Fibroblast of upper back skin (primary cell): ENCODE data around the gene KATNA1.

Experiments used
- DNase-seq: peaks from one replicate; pipeline ENCODE4 v3.0.0-alpha.2; 2013

Gene KATNA1

DNA sequence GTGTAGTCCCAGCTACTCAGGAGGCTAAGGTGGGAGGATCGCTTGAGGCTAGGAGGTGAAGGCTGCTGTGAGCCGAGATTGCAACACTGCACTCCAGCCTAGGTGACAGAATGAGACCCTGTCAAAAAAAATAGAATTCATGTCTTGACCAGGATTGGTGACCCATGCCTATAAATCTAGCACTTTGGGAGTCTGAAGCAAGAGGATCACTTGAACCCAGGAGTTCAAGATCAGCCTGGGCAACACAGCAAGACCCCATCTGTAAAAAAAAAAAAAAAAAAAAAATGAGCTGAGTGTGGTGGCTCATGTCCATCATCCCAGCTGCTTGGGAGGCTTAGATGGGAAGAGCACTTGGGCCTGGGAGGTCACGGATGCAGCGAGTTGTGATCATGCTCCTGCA, 48.0 kb downstream of the KATNA1 start:
- no peak for DNase-seq

GRCh38 chr6:149593408-149593807, 55.1 kb downstream of the KATNA1 start:
- DNase-seq: no peak

DNA sequence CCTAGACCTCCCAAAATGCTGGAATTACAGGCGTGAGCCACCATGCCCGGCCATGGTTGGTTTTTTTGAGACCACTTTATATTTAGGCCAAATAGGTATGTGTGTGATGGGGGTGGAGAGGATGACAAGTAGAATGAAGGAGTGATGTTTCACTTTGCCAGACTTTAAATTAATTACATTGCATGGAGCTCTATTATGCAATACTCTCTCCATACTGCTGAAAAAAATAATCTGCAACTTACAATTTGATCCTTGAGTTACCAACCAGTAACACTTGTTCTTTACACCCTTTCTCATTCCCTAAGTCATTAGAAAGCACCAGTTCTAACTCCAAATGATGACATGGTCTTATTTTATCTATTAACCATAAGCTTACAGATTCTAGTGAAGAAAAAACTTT, 55.5 kb downstream of the KATNA1 start:
- DNase-seq: no peak

- DNase-seq: no peak
Observed at GRCh38 chr6:149586149-149586548, 62.4 kb downstream of the KATNA1 start.

- DNase-seq: no peak
Observed at GRCh38 chr6:149581349-149581748, 67.2 kb downstream of the KATNA1 start.

DNA sequence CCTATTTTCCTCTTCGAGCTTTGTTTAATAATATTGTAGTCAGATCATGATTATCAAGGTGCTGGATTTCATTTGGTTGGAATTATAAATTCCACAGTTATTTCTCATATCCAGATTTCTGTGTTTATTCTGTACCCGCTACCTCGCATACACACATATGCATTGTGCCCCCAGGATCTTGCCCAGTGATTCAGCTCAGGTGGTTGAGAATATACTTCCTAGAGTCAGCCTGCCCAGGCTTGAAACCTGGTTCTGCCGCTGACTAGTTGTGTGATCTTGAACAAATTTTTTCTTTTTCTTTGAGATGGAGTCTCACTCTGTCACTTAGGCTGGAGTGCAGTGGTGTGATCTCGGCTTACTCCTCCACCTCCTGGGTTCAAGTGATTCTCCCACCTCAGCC, 67.6 kb downstream of the KATNA1 start:
- DNase-seq: no peak

- DNase-seq: no peak
Observed at GRCh38 chr6:149567945-149568585, 80.4 kb downstream of the KATNA1 start.

GRCh38 chr6:149567194-149567586, 81.3 kb downstream of the KATNA1 start:
- no peak for DNase-seq

GRCh38 chr6:149566410-149567193, 81.9 kb downstream of the KATNA1 start:
- peak; percentile 13 for DNase-seq

DNA sequence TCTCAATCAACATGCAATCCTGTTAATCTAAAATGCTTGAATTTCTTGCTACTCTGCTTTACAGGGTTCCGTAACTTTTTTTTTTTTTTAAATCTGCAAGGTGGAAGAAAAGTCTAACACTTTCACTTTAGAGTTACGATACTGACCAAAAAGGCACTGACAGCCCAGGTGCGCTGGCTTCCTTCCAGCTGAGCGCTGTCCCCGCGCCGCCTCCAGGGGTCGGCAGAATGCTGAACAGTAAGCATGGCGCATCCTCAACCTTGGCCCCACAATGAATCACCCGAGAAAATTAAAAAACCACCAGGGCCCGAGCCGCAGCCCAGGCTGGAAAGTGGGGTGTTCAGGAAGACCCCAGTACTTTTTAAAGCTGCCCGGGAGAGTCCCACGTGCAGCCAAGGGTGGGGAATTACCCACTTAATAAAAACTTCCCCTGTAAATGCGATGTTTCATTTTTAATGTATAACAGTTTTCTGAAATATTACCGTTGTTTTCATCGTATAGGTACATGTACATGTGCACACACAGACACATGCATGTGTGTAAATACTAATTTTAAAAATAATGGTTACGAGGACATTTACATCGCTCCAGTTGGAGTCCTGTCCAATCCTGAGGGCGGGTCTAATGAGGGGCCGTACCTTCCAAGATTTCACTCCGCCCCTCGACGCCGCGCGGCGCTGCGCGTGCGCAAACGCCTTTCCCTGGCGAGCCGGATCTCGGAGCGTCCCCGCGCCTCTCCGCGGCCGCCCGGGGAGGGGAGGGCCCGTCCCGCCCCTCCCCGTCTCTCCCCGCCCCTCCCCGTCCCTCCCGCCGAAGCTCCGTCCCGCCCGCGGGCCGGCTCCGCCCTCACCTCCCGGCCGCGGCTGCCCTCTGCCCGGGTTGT, 82.7 kb downstream of the KATNA1 start, which contains the start of gene GINM1:
Gene GINM1, plus strand, starts transcription at position 849 of the 883 bp plus-strand sequence. CDS start 40 bp downstream, outside the sequence.
- DNase-seq: peak; percentile 94

GRCh38 chr6:149563928-149564325, 84.6 kb downstream of the KATNA1 start:
- no peak for DNase-seq

DNA sequence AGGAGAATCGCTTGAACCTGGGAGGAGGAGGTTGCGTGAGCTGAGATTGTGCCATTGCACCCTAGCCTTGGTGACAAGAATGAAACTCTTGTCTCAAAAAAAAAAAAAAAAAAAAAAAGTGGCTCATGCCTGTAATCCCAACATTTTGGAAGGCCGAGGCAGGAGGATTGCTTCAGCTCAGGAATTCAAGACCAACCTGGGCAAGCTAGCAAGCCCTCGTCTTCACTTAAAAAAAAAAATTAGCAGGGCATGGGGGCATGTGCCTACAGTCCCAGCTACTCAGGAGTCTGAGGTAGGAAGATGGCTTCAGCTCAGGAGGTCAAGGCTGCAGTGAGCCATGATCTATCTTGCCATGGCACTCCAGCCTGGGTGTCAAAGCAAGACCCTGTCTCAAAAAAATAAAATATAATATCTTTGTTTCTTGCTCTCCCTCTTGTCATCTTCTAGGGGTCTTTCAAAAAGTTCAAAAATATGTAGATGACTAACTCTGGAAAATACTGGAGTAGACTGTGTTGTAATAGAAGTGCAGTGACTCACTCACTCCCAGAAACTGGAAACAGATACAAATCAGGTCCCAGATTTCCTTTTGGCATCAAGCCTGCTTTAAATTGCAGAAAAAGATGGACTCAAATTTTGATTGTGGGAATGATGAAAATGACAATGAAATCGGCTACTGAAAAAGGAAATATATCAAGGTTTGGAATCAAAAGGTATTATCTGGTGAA, 85.1 kb downstream of the KATNA1 start:
- DNase-seq: peak; percentile 91

DNA sequence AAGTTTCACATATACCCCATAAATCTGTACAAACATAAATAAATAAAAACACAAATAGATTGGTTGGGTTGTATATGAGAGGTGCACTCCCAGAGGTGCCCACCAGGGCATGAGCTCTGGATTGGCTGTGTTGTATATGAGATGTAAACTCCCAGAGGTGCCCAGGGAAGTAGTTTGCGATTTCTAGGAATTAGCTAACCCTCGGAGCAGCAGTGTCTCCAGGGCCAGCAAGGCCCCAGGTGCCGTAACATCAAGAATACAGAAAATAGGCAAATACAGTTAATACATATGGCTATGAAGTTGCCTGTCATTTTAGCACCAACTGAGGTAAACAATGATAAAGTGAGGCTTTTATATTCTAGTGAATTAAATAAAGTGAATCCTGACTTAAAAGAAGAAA, 87.8 kb downstream of the KATNA1 start:
- DNase-seq: no peak

DNA sequence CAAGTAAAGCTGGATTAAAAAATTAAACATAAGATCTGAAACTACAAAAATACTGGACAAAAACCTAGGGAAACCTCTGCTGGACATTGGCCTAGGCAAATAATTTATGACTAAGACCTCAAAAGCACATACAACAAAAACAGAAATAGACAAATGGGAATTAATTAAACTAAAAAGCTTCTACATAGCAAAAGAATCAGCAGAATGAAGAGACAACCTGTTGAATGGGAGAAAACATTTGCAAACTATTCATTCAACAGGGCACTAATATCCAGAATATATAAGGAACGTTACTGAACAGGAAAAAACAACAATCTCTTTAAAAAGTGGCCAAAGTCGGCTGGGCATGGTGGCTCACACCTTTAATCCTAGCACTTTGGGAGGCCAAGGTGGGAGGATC, 89.1 kb downstream of the KATNA1 start:
- DNase-seq: no peak

GRCh38 chr6:149558029-149558428, 90.5 kb downstream of the KATNA1 start:
- no peak for DNase-seq

- DNase-seq: no peak
Observed at GRCh38 chr6:149551920-149552319, 96.6 kb downstream of the KATNA1 start.

- DNase-seq: peak; percentile 95
Observed at GRCh38 chr6:149545754-149546471, 102.6 kb downstream of the KATNA1 start, which contains the start of gene PPIL4. TSS of gene PPIL4 (minus strand) at chr6:149546043. CDS start at chr6:149546005, 38 bp downstream.

- DNase-seq: peak; percentile 71
Observed at GRCh38 chr6:149545258-149545753, 103.2 kb downstream of the KATNA1 start.
